SW480 (cell line): ENCODE data around the gene GRM4.

Experiments used
- DNase-seq: peaks from one replicate; pipeline ENCODE4 v3.0.0-alpha.2; 2016; ENCODE audit warnings: low spot score

The GRM4 gene

GRCh38 chr6:34157236-34157830 lies 11.4 kb upstream of the GRM4 start:
- no peak for DNase-seq

- no peak for DNase-seq
Measured at GRCh38 chr6:34155471-34156300, 9.8 kb upstream of the GRM4 start.

- DNase-seq = peak; percentile 17
Measured at GRCh38 chr6:34154668-34155447, 9.0 kb upstream of the GRM4 start.

- no peak for DNase-seq
Measured at GRCh38 chr6:34152806-34153520, 7.1 kb upstream of the GRM4 start.

- DNase-seq = no peak
Measured at GRCh38 chr6:34152042-34152524, 6.2 kb upstream of the GRM4 start.

GRCh38 chr6:34151321-34152041 lies 5.6 kb upstream of the GRM4 start:
- no peak for DNase-seq

GRCh38 chr6:34150766-34151165 lies 4.9 kb upstream of the GRM4 start:
- no peak for DNase-seq

GRCh38 chr6:34149831-34150400 lies 4.0 kb upstream of the GRM4 start:
- no peak for DNase-seq

GRCh38 chr6:34149452-34149810 lies 3.5 kb upstream of the GRM4 start:
- DNase-seq = no peak

GRCh38 chr6:34148631-34149451 lies 3.0 kb upstream of the GRM4 start:
- DNase-seq = no peak

- DNase-seq = no peak
Measured at GRCh38 chr6:34147906-34148630, 2.2 kb upstream of the GRM4 start.

GRCh38 chr6:34146801-34147592 lies 1.1 kb upstream of the GRM4 start:
- DNase-seq = no peak

- DNase-seq = peak; percentile 43
Measured at GRCh38 chr6:34145161-34146020, 496 bp downstream of the GRM4 start.

- no peak for DNase-seq
Measured at GRCh38 chr6:34144581-34145160, 1.2 kb downstream of the GRM4 start.

GRCh38 chr6:34143884-34144580 lies 1.9 kb downstream of the GRM4 start:
- DNase-seq = peak; percentile 42

- DNase-seq = no peak
Measured at GRCh38 chr6:34143196-34143883, 2.5 kb downstream of the GRM4 start.
